K562 (cell line): Measurements from ENCODE around the gene TNRC6B. TPM values are rescaled to one million over a fixed set of nuclear protein-coding genes. Genes with fewer than 3 reads are reported as not detected.

Experiments
- ATAC-seq: fragments of 200-7000 bp; cut with Tn5 transposase; 3 replicates; pipeline ENCODE4 v1.9.1; 2020; ENCODE audit warnings: moderate library complexity
- BruUV-seq: library from RNA; stranded (reverse); fragments of 400-500 nt; replicated peaks from 2 replicates; lab custom pipeline; 2021; lab: Mats Ljungman, UMichigan
- CTCF ChIA-PET: fragments of 300-600 bp; formaldehyde crosslinking; extraction: SDS; loops from one replicate; lab custom pipeline; 2021; ENCODE audit warnings: low intra/inter-chr PET ratio; lab: Yijun Ruan, JAX
- POLR2A ChIA-PET: fragments of 300-600, 350-650 bp; sonication (Branson Sonifier 250); formaldehyde crosslinking; extraction: SDS; loops from one replicate; lab custom pipeline; 2021; ENCODE audit warnings: antibody characterized with exemption, inconsistent platforms; lab: Yijun Ruan, JAX
- DNase-seq, 4 experiments: peaks; one replicate each; pipeline versions ENCODE4 v3.0.0 to v3.0.0-alpha.2; 2011 to 2018; ENCODE audit warnings: low spot score in 3 of 4, mixed read lengths in 3 of 4; ENCODE audit errors: extremely low read depth in 1 of 4
- FAIRE-seq: peaks from 2 replicates; lab custom pipeline; 2011; peaks lifted over from hg19 to GRCh38; lab: Jason Lieb, UNC
- H2AFZ ChIP-seq: 2 replicates; pipeline ENCODE4 v1.6.0; 2011; ENCODE audit warnings: low read depth, low read length, control low read depth, inconsistent platforms
- H3K27ac ChIP-seq: fragments of 200-600 bp; 3 replicates; pipeline ENCODE4 v1.8.0; 2011; ENCODE audit warnings: low read depth, mild to moderate bottlenecking, control low read depth, inconsistent platforms, low read length, moderate library complexity, mixed read lengths; ENCODE audit errors: extremely low read depth
- H3K27me3 ChIP-seq, 2 experiments: fragments of 300-600 bp in 1 of 2; 2 replicates in 1 of 2; 3 replicates in 1 of 2; pipeline versions ENCODE4 v1.6.0 to v1.8.0; 2011; ENCODE audit warnings: inconsistent platforms in 2 of 2, low read length in 2 of 2, mild to moderate bottlenecking in 1 of 2, mixed read lengths in 1 of 2, moderate library complexity in 1 of 2; ENCODE audit not compliant: control insufficient read depth in 2 of 2, insufficient read depth in 2 of 2
- H3K36me3 ChIP-seq: fragments of 300-600 bp; 3 replicates; pipeline ENCODE4 v1.8.0; 2011; ENCODE audit warnings: mild to moderate bottlenecking, low read length, inconsistent platforms; ENCODE audit not compliant: control insufficient read depth, insufficient read depth
- H3K4me1 ChIP-seq, 2 experiments: fragments of 200-600 bp in 1 of 2; replicated peaks in 1 of 2; 2 replicates in 1 of 2; 3 replicates in 1 of 2; pipeline versions ENCODE4 v1.5.1 to v1.8.0; 2011; ENCODE audit warnings: inconsistent platforms in 2 of 2, low read length in 2 of 2, mild to moderate bottlenecking in 1 of 2, mixed read lengths in 1 of 2, moderate library complexity in 1 of 2; ENCODE audit not compliant: control insufficient read depth in 2 of 2, insufficient read depth in 2 of 2
- H3K4me2 ChIP-seq: 2 replicates; pipeline ENCODE4 v1.6.1; 2011; ENCODE audit warnings: low read length, control low read depth, inconsistent platforms, mixed read lengths; ENCODE audit not compliant: insufficient read depth
- H3K4me3 ChIP-seq: fragments of 200-600 bp; sonication (generic), shearing (Covaris generic); 2 replicates; pipeline ENCODE4 v1.5.1; 2016; ENCODE audit warnings: control low read depth, inconsistent platforms
- H3K79me2 ChIP-seq: fragments of 200-600 bp; 3 replicates; pipeline ENCODE4 v1.8.0; 2011; ENCODE audit warnings: low read length, inconsistent platforms; ENCODE audit not compliant: control insufficient read depth, insufficient read depth
- H3K9ac ChIP-seq, 2 experiments: 2 replicates each; pipeline versions ENCODE4 v1.6.0 to v1.6.1; 2011; ENCODE audit warnings: low read depth in 2 of 2, low read length in 2 of 2, control low read depth in 1 of 2, inconsistent platforms in 1 of 2, mild to moderate bottlenecking in 1 of 2, mixed read lengths in 1 of 2; ENCODE audit not compliant: insufficient read depth in 1 of 2
- H3K9me1 ChIP-seq: one replicate; pipeline ENCODE4 v1.6.0; 2011; ENCODE audit warnings: inconsistent platforms, mild to moderate bottlenecking, low read length, moderate library complexity; ENCODE audit not compliant: control insufficient read depth, insufficient read depth
- H3K9me3 ChIP-seq: replicated peaks from 2 replicates; pipeline ENCODE4 v1.5.1; 2011; ENCODE audit warnings: low read depth, low read length, inconsistent platforms; ENCODE audit not compliant: control insufficient read depth, insufficient read depth
- H4K20me1 ChIP-seq: replicated peaks from 2 replicates; pipeline ENCODE4 v1.6.1; 2011; ENCODE audit warnings: low read length, inconsistent platforms, mixed read lengths; ENCODE audit not compliant: control insufficient read depth, insufficient read depth
- MCM3 ChIP-seq: fragments of 450-650 bp; IDR thresholded peaks from 2 replicates; pipeline ENCODE4 v1.6.1; 2016
- NCOA6 ChIP-seq: fragments of 450-650 bp; IDR thresholded peaks from 2 replicates; pipeline ENCODE4 v1.6.1; 2017; ENCODE audit warnings: mild to moderate bottlenecking
- PURB ChIP-seq: sonication (generic); formaldehyde crosslinking; IDR thresholded peaks from 2 replicates; pipeline ENCODE4 v1.9.0; 2021; ENCODE audit warnings: low read depth, mild to moderate bottlenecking, missing genetic modification reagents
- SMAD1 ChIP-seq: fragments of 150-350 bp; IDR thresholded peaks from 2 replicates; pipeline ENCODE4 v1.6.1; 2014; ENCODE audit warnings: low read length, low read depth; ENCODE audit not compliant: partially characterized antibody
- ZNF512 ChIP-seq: IDR thresholded peaks from 2 replicates; pipeline ENCODE4 v1.6.1; 2016; ENCODE audit warnings: missing genetic modification characterization, missing compliant biosample characterization
- ZNF561 ChIP-seq: fragments of 450-650 bp; formaldehyde crosslinking; conservative IDR thresholded peaks from 2 replicates; pipeline ENCODE4 v1.4.0; 2020; ENCODE audit warnings: mild to moderate bottlenecking, moderate library complexity
- WGBS: fragments of 100-300 bp; shearing (Covaris generic); methylation state at CpG from one replicate; pipeline ENCODE4 v1.1.6; 2016; ENCODE audit warnings: low coverage, mixed read lengths; ENCODE audit not compliant: insufficient coverage; ENCODE audit errors: missing lambda C conversion rate; 5-methylcytosine and 5-hydroxymethylcytosine counted together
- in situ Hi-C: fragments of 300-500 bp; cut with MboI; formaldehyde crosslinking; loops from 4 replicates; pipeline ENCODE4 v1.15.0; 2018; ENCODE audit warnings: inconsistent platforms, mixed read lengths
- intact Hi-C: fragments of 100-400 bp; cut with micrococcal nuclease; formaldehyde crosslinking; loops from 2 replicates; pipeline ENCODE4 v1.14.2; 2022
- polyA plus RNA-seq, 8 experiments: library from polyadenylated mRNA; depleted of rRNA in 4 of 8; stranded (reverse) in 5 of 8; unstranded in 3 of 8; fragments of >200 nt; fragmentation: Nextera tagmentation in 2 of 8; fragmentation: Illumina TruSeq in 1 of 8; extraction: Ambion mirVana in 2 of 8; extraction: Trizol in 1 of 8; gene quantifications; 2 replicates each; pipeline versions ENCODE4 v1.2.1 to v1.2.3, GENCODE V29; 2011 to 2014; ENCODE audit warnings: inconsistent platforms in 1 of 8, missing spikeins in 1 of 8
- total RNA-seq, 7 experiments: library from RNA; depleted of rRNA in 6 of 7; stranded (reverse); fragments of >200 nt in 6 of 7; fragmentation: Illumina TruSeq in 2 of 7; extraction: Trizol in 2 of 7; gene quantifications; 2 replicates each; pipeline versions ENCODE4 v1.2.1 to v1.2.3, GENCODE V29; 2011 to 2021; ENCODE audit warnings: low replicate concordance in 1 of 7
- TF ChIP-seq, protein P1 (sequence below): sonication (generic); formaldehyde crosslinking; IDR thresholded peaks from 2 replicates; pipeline ENCODE4 v1.8.0; 2022; ENCODE audit warnings: mild to moderate bottlenecking, missing genetic modification reagents
- TF ChIP-seq, protein P2 (sequence below): fragments of 450-650 bp; IDR thresholded peaks from 2 replicates; pipeline ENCODE4 v1.7.1; 2018; ENCODE audit warnings: mild to moderate bottlenecking, low read depth; ENCODE audit not compliant: partially characterized antibody

TNRC6B gene
- total and polyA plus RNA-seq, 9 of the 15 experiments (the other 6 are each of a cell fraction or from before 2014, with no cell fraction given): 0.96 to 18.8 (median 10.8) TPM

DNA sequence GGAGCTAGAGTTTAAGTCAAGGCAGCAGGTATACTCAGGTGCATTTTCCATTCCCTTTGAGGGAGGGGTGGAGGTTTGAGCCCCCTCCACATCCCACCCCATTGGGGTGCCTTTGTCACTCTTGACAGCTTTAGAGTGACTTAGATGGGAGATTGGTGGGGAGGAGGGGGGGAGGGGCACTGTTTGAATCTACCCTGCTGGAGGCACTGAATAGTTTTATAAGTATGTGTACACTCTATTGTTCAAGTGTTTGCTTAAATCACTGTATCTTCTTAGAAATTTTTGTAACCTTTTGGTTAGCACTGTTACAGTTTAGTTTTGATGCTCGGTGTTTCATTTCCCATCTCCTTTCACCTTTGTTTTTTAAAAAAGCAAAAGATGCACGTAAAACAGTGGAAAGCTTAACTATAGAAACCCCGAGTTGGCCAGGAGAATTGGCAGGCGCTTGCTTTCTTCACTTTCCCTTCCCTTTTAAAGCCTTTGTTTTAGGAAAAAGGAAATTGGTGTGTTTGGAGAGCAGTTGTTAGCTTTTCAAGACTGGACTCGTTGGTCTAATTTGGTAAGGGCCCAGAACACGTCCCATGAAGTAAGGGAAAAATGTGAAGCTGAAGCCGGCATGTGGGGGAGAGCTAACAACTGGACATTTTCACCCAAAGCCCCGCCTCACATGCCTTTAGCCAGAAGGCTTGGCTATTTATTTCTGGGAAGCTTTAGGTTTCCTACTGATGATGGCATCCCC, 42.8 kb downstream of the TNRC6B start:
- Histone ChIP-seq H2AFZ (no peak overlapping the region), H3K9ac (no peak overlapping the region; a peak in 1 of 4 replicates), H3K36me3 (0 out of 3 replicates have a peak, but pooled peaks cover 3% of the 10 kb centered on the region), H3K4me1 (peaks cover 0 to 2% of the 10 kb centered on the region in 2 experiments; a peak in 2 of 5 replicates), H3K79me2 (peaks cover 66% of the 10 kb centered on the region), H3K27ac (no peak overlapping the region), H4K20me1 (peaks cover 20% of the 10 kb centered on the region; the same call in 1 of the 2 replicates), H3K9me1 (no peaks in the 10 kb centered on the region), H3K27me3 (no peaks in the 10 kb centered on the region), H3K9me3 (no peaks in the 10 kb centered on the region), H3K4me3 (no peak overlapping the region), H3K4me2 (no peak overlapping the region)
- ChIA-PET POLR2A (interaction anchor here (0.6 to 1.1 kb wide), 2 partner anchors 18 to 176 kb away, joined by 3 read pairs; no protein-coding TSS in a partner anchor), CTCF (no interaction called here)
- DNase-seq (no peak), ATAC-seq (no peak), FAIRE-seq (no peak)
- TF ChIP-seq MCM3 (no peak), ZNF561 (CRISPR knock-in tag) (no peak), NCOA6 (no peak), SMAD1 (no peak), ZNF512 (tag) (no peak), PURB (CRISPR knock-in tag) (no peak)
- TF ChIP-seq, protein P1, sequence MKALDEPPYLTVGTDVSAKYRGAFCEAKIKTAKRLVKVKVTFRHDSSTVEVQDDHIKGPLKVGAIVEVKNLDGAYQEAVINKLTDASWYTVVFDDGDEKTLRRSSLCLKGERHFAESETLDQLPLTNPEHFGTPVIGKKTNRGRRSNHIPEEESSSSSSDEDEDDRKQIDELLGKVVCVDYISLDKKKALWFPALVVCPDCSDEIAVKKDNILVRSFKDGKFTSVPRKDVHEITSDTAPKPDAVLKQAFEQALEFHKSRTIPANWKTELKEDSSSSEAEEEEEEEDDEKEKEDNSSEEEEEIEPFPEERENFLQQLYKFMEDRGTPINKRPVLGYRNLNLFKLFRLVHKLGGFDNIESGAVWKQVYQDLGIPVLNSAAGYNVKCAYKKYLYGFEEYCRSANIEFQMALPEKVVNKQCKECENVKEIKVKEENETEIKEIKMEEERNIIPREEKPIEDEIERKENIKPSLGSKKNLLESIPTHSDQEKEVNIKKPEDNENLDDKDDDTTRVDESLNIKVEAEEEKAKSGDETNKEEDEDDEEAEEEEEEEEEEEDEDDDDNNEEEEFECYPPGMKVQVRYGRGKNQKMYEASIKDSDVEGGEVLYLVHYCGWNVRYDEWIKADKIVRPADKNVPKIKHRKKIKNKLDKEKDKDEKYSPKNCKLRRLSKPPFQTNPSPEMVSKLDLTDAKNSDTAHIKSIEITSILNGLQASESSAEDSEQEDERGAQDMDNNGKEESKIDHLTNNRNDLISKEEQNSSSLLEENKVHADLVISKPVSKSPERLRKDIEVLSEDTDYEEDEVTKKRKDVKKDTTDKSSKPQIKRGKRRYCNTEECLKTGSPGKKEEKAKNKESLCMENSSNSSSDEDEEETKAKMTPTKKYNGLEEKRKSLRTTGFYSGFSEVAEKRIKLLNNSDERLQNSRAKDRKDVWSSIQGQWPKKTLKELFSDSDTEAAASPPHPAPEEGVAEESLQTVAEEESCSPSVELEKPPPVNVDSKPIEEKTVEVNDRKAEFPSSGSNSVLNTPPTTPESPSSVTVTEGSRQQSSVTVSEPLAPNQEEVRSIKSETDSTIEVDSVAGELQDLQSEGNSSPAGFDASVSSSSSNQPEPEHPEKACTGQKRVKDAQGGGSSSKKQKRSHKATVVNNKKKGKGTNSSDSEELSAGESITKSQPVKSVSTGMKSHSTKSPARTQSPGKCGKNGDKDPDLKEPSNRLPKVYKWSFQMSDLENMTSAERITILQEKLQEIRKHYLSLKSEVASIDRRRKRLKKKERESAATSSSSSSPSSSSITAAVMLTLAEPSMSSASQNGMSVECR (CRISPR knock-in tag): no peak
- TF ChIP-seq, protein P2, sequence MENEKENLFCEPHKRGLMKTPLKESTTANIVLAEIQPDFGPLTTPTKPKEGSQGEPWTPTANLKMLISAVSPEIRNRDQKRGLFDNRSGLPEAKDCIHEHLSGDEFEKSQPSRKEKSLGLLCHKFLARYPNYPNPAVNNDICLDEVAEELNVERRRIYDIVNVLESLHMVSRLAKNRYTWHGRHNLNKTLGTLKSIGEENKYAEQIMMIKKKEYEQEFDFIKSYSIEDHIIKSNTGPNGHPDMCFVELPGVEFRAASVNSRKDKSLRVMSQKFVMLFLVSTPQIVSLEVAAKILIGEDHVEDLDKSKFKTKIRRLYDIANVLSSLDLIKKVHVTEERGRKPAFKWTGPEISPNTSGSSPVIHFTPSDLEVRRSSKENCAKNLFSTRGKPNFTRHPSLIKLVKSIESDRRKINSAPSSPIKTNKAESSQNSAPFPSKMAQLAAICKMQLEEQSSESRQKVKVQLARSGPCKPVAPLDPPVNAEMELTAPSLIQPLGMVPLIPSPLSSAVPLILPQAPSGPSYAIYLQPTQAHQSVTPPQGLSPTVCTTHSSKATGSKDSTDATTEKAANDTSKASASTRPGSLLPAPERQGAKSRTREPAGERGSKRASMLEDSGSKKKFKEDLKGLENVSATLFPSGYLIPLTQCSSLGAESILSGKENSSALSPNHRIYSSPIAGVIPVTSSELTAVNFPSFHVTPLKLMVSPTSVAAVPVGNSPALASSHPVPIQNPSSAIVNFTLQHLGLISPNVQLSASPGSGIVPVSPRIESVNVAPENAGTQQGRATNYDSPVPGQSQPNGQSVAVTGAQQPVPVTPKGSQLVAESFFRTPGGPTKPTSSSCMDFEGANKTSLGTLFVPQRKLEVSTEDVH: no peak
- BruUV-seq: no TSS peak
- in situ Hi-C loops (no loop called here), intact Hi-C loops (no loop called here)
- 61% methylated on average over 8 of the region's 8 CpGs for WGBS
